Diencephalon (tissue), 1 donor: ENCODE measurements around the gene ADAT1. TPM values are rescaled to one million over a fixed set of nuclear protein-coding genes. Genes with fewer than 3 reads are reported as not detected.

Experiments
- total RNA-seq: library from RNA; depleted of rRNA; stranded (reverse); fragments of >200 nt; gene quantifications from one replicate; pipeline ENCODE4 v1.2.3, GENCODE V29; 2014

The ADAT1 gene, protein sequence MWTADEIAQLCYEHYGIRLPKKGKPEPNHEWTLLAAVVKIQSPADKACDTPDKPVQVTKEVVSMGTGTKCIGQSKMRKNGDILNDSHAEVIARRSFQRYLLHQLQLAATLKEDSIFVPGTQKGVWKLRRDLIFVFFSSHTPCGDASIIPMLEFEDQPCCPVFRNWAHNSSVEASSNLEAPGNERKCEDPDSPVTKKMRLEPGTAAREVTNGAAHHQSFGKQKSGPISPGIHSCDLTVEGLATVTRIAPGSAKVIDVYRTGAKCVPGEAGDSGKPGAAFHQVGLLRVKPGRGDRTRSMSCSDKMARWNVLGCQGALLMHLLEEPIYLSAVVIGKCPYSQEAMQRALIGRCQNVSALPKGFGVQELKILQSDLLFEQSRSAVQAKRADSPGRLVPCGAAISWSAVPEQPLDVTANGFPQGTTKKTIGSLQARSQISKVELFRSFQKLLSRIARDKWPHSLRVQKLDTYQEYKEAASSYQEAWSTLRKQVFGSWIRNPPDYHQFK
- total RNA-seq: 58.4 TPM

DNA sequence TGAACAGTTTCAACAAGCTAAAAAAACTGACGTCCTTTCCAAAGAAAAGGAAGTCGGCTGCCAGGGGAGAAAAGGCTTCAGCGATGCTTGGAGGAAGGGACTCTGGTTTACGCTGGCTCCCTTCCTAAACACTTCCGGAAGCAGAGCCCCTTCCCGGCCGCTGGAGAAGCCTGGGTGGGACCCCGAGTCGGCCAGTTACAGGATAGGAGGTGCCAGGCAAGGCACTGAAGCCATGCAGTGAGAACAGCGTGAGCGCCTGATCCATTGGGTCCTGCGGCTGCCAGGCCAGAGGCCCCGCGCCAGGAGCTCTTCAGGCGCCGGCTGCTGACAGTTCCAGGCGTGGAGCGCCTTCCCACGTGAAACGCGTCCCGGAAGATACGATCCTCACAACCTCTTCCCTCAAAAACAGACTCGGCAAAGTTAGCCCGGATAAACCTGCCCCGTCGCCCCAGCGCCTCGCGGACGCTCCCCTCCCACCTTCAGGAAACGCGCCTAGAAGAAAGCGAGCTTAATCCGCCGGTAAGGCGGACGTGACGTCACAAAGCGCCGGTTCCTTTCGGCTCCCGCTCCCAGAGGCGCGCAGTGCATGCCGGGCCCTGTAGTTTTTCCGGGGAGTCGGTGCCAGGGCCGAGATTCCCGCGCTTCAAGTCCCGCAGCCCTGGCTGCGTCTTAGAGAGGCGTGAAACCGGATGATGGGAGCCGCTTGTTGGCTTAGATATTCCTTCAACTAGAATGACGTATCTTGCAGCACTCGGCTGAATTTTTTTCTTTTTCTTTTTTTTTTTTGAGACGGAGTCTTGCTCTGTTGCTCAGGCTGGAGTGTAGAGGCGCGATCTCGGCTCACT lies at the start of gene ADAT1:
ADAT1 (minus strand) TSS at position 521 of the 845 bp plus-strand sequence. CDS start 2,482 bp downstream, outside the sequence.

DNA sequence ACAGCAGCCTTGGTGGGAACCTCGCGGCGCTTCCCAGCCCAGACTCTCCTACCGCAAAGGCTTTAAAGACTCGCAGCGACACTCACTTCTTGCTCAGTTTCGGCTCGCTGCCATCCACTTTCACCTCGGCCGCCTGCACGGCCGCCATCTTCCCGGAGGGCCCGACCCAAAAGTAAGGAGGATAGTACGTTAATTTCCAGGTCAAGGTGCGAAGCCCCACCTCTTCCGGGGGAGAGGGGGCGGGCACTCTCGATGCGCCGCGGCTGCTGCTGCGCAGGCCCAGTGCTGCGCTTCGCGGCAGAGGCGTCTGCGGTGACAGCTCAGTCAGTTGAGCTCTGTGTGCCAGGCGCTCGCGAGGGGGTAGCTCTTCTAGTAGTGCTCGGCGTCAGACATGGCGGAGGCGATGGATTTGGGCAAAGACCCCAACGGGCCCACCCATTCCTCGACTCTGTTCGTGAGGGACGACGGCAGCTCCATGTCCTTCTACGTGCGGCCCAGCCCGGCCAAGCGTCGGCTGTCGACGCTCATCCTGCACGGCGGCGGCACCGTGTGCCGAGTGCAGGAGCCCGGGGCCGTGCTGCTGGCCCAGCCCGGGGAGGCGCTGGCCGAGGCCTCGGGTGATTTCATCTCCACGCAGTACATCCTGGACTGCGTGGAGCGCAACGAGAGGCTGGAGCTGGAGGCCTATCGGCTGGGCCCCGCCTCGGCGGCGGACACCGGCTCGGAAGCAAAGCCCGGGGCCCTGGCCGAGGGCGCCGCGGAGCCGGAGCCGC lies 24.6 kb upstream of the ADAT1 start, which contains the start of the genes KARS1 and TERF2IP:
KARS1 (minus strand) TSS at position 174 of the 773 bp plus-strand sequence; CDS start at position 148, 26 bp downstream.
TERF2IP (plus strand) TSS at position 282 of the 773 bp plus-strand sequence; CDS start at position 392, 110 bp downstream.

DNA sequence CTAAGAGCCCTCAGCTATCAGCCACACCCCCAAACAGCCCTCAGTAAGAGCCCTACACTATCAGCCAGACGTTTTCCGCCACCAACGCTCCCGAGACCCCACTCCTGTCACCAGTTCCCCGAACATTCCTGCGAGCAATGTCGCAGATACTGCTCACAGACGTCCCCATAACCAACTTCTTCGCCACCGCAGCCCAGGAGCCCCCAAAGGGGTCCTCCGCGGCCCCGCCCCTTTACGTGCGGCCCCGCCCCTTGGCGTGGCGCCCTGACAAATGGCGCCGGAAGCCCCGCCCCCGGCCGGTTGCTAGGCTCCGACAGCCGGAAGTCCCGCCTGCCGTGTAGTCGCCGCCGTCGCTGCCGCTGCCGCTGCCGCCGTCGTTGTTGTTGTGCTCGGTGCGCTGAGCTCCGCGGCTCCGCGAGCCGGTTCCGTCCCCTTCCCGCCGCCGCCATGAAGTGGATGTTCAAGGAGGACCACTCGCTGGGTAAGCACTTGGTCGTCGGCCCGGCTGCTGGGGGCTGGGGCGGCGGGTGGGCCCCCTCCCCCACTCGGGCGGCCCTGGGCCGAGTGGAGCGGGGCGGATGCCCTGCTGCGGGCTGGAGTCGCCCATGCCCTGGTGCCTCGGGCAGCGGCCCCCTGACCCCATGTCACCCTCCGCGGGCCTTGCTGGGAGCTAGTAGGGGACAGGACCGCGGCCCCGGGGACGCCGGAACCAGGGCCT lies 56.9 kb downstream of the ADAT1 start, which contains the start of gene GABARAPL2:
GABARAPL2 (plus strand) TSS at position 340 of the 718 bp plus-strand sequence; CDS start at position 448, 108 bp downstream.

DNA sequence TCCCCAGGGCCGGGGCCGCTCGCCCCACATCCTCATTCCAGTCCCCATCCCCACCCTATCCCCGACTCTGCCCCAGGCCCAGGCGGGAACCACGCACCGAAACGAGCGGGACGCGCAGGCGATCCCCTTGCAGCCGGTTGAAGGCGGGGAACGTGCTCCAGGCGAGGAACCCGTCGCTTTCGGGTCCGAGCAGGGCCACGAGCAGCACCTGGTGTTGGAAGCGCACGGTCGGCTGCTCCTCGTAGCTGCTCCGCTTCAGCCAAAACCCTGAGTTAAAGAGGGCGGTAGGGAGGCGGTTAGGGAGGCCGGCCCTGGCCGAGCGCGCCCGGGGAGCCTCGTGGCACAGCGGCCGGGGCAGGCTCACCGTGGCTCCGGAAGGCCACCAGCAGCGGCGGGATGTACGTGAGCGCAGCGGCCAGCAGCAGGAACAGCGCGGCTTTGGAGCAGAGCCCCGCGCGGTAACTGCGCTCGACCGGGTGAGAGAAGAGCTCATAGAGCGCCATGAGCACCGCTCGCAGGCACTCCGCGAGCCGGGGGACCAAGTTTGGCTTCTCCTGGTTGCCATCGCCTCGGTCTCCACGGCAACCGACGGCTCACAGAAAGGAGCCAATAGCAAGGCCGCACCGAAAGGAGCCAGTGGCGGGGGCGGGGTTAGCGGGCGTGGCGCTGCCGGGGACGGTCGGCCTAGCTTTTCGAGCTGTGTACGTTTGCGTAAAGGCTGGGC lies 67.2 kb downstream of the ADAT1 start, which contains the start of gene TMEM231:
TMEM231 (minus strand) TSS at position 546 of the 724 bp plus-strand sequence; CDS start at position 503, 43 bp downstream.

Other genes with a start within 250 kb of the ADAT1 start
- gene CFDP1, start 189.8 kb downstream of the ADAT1 start, total RNA-seq: 68.7 TPM
- gene TMEM170A, start 158.6 kb downstream of the ADAT1 start, total RNA-seq: 48.9 TPM
- 5.3 TPM for gene CHST6, start 127.8 kb downstream of the ADAT1 start, total RNA-seq
- 0.92 TPM for gene CHST5, start 87.2 kb downstream of the ADAT1 start, total RNA-seq
- 33.4 TPM for gene TMEM231, start 67.0 kb downstream of the ADAT1 start, total RNA-seq
- gene GABARAPL2, start 56.9 kb downstream of the ADAT1 start, total RNA-seq: 140 TPM
- 95.5 TPM for gene KARS1, start 24.4 kb upstream of the ADAT1 start, total RNA-seq
- gene TERF2IP, start 24.5 kb upstream of the ADAT1 start, total RNA-seq: 167 TPM
- gene CPHXL2, start 53.7 kb upstream of the ADAT1 start, total RNA-seq: not detected
- not detected for gene DUXB, start 78.2 kb upstream of the ADAT1 start, total RNA-seq
- not detected for gene CPHXL, start 103.2 kb upstream of the ADAT1 start, total RNA-seq